HG03460 (cell line): ENCODE results near the gene TCEA3.
"Not testable (repeated sequence)": the region's sequence is repeated elsewhere in the genome, so short reads cannot be mapped to it uniquely, and the experiment has no call there.

Experiments
- ATAC-seq: cut with Tn5 transposase; IDR thresholded peaks from one replicate; pipeline ENCODE4 v1.9.1; 2021; ENCODE audit not compliant: unreplicated experiment

TCEA3 gene

DNA sequence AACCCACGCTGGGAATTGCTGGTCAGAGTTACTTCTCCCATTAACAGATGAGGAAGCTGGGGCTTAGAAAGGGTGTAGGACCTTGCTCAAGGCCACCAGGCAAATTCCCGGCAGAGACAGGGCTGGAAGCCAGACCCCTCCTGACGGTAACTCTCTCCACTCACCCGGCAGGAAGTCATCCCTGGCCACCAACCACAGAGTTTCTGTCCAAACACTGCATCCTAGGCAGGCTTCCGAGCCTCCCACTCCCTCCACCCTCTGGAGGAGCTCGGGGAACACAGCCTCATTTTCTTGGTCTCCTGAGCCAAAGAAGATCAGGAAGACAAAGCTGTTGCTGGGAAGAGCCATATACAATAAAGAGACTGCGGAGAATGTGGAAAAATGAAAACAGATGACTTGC lies 29.9 kb downstream of the TCEA3 start:
- no peak for ATAC-seq

DNA sequence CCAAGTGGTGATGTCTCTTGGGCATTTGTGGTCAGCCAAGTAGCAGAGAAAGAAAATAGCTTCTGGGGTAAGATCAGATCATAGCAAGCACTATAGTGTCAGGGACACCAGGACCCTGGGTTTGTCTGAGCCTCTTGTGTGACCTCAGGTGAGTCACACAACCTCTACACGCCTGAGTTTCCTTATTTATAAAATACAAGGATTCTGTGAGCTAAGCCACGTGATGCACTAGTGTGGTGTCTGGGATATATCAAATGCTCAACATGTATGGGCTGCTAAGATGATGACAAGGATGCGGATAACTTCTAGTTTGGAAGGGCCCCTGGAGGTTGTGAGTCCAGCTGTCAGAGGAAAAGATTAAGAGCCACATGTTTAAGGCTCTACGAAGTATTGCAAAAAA lies 30.4 kb downstream of the TCEA3 start:
- ATAC-seq = no peak

DNA sequence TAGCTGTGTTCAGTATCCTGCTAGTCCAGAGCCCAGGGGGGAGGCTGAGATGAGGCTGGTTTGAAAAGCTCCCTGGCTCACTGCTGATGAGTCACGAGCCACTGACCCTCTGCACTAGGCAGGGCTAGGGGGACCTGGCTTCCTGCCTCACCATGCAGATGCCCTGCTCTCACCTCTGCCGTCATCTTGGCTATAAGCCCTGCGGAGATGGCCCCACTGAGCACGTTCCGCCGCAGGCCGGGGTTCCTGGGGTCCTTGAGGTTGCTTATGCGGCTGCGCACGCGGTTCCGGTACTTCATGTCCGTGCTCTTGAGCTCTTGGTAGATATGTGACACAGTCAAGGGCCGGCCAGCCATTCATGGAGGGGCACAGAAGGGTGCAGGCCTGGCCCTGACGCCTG lies 30.8 kb downstream of the TCEA3 start:
- no peak for ATAC-seq

DNA sequence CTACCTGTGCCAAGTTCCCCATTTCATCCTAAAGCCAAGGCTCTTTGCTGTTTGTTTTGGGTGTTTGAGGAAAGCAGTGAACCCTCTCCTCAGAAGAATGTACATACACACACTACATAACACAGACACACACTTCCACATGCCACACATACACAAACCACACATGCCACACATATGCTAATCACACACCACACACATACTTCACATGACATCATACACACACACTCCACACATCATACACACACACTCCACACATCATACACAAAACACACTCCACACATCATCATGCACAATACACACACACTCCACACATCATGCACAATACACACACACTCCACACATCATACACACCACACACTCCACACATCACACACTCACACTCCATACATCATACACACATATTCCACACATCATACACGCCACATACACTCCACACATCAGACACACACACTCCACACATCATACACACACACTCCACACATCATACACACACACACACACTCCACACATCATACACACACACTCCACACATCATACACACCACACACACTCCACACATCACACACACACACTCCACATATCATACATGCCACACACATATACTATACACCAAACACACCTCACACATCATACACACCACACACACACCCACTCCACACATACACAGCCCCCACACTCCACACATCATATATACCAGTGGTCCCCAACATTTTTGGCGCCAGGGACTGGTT lies 32.3 kb downstream of the TCEA3 start:
- no peak for ATAC-seq

DNA sequence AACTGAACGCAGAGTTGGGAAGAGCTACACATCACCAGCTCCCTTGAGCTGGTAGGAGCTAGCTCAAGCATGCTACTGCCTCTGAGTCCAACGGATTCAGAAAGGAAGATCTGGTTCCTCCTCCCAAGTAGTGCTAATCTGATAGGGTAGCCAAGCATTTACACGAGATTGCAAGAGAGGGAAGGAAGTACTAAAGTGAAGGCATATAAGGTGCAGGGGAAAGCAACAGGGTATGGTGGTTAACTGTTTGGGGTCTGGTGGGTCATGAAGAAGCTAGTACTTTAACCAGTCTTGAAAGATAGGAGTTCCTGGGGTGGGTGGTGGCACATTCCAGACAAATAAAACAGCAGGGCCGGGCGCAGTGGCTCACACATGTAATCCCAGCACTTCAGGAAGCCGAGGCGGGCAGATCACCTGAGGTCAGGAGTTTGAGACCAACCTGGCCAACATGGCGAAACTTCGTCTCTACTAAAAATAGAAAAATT lies 34.7 kb downstream of the TCEA3 start:
- no peak for ATAC-seq

DNA sequence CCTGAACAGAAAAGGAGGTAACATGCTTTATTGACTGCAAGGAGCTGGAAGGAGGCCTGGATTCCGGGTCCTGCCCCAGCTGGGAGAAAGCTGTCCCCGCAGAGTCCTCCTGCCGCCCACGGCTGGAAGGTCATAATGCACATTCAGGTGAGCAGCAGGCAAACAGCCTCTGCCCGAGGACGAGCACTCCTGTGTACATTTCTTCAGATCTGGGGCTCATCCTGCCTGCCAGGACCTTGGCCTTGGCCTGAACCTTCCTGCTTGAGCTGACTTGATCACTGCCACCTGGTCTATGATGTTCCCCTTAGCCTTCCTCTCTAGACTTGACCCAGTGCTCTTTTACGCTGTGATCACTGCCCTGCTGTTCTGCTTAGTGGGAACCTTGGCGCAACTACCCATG lies 37.1 kb downstream of the TCEA3 start:
- no peak for ATAC-seq

DNA sequence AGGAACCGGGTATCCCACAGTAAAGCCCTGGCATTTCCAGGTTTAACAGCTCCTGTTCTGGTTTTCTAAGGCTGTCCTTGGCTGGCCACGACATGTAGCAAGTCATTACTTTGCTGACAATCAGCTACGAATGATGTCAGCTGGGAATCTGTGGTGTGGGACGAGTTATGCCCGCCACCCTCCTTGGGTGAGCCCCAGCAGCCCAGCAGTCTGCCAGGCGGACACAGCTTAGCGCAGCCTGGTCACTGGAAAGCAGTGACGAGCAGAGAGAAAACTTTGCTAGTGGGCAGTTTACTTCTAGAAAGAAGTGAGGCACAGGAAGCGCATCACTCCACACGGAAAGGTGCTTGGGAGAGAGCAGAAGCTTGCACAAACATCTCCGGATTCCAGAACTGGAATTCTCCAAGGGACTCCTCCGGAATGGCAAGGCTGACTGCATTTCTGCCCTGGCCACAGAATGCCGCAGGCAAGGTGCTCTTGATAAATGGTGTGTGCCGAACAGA lies 39.4 kb downstream of the TCEA3 start:
- no peak for ATAC-seq

DNA sequence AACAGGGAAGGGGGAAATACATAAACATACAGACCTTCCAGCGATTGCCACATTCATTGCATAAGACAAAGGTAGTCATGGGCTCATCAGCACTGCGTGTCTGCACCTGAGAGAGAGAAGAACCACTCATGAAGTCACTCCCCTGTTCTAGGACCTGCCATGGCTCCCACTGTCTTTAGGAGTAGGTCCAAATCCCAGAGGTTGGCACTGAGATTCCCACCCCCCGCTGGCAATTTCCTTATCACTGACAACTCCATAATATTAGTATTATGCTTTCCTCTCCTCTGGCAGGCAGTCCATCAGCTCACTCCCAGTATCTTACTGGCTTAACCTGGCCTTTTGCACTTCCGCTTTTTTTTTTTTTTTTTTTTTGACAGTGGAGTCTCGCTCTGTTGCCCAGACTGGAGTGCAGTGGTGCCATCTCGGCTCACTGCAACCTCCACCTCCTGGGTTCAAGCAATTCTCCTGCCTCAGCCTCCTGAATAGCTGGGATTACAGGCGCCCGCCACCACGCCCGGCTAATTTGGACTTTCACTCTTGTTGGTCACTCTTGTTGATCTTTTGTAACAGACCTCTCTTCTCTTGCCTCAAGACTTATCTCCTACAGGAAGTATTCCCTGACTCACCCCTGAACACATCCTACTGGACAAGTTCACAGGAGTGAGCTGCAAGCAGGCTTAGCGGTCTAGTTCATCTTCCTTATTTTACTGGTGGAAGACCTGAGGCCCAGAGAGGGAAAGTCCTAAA lies 40.1 kb downstream of the TCEA3 start:
- ATAC-seq = no peak

DNA sequence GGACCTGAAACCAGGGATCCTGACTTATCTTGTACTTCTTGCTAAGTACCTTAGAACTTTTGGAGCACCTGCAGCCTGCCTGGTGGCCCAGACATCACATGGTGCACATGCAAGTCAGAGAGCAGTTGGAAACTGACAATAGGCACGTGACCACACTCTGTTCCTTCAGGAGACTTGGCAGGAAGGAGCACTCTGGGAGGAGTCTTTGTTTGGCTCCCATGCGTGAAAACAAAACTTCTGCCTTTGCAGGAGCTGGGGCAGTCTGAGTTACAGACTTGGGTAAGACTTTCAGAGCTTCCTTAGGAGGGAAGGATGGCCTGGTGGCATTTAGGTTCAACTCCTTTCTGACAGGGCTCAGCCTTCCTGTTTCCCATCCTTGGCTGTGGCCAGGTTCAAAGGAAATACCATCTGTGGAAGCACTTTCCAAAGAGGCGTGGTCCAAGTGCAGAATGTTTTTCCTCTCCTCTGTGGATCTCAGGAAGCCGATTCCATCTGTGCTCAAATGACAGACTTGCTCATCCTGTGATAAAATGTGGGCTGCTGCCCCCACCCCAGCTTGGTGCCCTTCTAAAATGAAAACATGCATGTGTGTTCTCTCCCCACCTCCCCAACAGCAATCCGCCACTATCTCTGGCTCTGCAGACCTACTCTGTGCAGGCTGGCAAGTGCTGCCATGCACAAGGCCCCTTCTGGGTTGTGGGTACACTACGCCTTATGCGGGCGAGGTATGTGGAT lies 40.8 kb downstream of the TCEA3 start:
- no peak for ATAC-seq

DNA sequence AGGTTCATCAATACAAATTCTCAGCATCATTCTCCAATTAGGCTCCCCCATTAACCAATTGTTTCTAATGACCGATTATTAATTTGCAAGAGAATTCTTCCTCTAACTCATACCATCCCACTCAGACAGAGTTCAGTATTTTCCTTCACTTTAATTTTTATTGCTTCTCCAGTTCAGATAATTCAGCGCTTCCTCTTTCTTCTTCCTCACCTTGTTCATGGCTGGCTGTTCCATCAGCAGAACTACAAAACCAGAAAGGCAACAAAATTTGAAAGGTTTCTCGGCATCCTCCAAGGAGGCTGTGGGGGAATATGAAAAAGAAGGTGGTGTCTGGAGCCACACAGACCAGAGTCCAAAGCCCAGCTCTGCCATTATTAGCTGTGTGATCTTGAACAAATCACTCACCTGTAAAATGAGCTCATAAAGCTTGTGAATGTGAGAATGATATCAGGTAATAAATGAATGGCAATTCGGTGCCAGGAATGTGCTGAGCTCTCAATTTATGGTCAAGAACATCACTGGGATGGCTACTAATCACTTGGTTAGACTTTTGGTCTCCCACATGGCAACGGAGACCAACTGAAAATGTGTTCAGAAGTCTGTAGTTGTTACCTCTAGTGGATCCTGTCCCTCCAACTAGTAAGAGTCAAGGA lies 43.2 kb downstream of the TCEA3 start:
- no peak for ATAC-seq

DNA sequence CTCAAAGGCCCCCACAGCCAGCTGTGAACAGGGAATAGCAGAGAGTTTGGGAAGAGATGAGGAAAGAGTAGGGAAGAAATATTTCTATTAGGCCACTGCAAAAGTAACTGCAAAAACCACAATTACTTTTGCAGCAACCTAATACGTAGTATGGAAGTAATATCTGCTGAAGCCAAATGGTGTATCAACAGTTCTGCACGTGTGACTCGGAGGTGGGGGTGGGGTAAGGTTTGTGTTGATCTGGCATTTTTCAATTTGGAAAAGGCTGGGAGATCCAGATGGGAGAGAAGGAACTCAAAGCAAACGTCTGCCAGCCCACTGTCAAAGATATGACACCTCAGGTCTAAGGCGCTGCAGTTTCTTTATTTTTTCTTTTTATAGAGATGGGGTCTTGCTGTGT lies 43.8 kb downstream of the TCEA3 start:
- no peak for ATAC-seq

DNA sequence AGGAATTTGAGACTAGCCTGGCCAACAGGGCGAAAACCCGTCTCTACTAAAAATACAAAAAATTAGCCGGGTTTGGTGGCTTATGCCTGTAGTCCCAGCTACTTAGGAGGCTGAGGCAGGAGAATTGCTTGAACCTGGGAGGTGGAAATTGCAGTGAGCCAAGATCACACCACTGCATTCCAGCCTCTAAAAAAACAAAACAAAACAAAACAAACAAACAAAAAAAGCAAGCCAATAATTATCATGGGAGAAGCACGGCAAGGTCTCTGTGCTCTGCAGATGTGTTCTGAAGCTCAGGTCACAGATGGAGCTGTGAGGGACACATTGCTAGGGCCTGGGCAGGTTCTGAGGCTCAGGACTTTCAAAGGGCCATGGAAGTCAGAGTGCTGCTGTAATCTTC lies 44.3 kb downstream of the TCEA3 start:
- ATAC-seq = not testable (repeated sequence)

DNA sequence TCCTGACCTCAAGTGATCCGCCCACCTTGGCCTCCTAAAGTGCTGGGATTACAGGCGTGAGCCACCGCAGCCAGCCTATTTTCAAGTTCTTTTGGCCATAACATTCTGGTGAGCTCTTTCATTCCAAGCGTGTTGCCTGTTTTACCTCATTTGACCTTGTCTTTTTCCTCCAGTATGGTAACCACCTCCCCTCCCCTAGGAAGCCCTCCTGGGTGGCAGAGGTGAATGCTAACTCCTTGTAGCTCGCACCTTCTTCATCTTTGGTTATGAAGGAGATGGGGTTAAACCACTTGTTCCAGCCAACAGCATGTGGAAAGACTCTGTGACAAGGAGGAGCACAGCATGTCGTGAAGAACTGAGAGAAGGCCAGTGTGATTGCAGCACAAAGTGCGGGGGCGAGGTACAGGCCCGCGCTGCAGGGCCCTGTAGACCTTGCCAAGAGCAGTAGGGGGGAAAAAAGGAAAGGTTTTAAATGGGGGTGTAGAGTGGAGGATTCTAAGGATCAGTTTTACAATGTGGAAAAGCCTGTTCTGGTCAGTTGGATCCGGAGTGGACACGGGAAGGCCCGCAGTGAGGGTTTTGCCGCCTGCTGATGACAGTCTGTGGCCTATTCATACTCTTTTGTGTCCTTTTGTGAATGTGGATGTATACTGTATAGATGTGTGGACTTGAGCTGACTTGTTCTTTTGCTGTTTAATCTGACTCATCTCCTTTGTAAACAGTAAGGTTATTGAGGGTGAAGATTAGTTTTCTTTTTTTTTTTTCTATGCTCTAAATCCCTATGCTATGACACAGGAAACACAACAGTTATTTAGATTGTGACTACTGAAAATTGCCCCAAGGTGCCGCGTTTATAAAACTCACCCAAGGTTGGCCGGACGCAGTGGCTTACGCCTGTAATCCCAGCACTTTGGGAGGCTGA lies 47.4 kb downstream of the TCEA3 start:
- no peak for ATAC-seq

DNA sequence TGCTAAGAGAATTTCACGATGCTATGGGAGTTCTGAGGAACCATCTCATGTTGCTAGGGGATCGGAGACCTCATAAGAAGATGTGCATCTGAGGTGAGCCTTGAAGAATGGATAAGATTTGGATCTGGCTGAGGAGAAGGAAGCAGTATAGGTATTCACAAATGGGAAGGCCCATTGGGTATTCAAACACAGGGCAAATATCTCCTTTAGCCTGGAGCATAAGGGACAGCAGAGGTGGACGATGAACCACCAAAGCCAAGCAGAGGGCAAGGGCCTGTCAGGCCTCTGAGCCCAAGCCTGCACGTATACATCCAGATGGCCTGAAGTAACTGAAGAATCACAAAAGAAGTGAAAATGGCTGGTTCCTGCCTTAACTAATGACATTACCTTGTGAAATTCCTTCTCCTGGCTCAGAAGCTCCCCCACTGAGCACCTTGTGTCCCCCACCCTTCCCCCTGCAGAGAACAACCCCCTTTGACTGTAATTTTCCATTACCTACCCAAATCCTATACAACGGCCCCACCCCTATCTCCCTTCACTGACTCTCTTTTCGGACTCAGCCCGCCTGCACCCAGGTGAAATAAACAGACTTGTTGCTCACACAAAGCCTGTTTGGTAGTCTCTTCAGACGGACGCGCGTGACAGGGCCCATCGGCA lies 50.3 kb downstream of the TCEA3 start:
- not testable (repeated sequence) for ATAC-seq

DNA sequence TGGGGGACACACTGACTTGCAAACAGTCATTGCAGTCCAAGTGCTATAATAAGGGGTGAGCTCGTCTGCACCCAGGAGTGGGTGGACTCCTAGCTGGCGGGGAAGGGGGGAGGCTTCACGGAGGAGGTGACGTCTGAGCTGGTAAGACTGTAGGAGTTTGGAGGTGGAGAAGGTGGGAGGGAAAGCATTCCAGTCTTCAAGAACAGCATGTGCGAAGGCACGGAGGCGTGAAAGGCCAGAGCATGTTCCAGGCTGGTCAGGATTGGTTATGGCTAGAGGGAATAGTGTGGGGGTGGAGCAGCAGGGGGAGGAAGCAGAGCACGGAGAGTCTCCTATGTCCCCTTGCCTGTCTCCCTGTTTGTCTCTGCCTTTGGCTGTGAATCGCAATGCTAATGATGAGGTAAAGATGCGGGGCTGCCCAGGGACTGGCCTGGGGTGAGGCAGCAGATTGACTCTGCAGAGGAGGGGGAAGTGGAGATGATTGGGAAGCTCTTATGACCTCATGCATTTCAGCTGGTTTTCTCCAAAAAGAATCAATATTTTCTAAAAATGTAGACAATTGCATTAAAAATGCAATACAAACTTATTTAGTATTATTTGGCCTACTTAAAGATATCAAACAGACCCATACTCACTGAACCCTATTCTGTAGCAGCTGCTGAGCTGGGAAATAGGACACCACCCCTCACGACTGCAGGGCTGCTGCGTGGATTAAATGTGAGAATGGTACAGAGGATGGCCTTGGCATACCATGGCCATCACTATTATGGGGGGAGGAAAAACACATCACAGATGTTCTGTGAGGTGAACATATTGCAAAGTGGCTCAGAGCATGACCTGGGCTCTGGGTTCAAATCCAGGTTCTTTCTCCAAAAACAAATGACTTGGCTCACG lies 52.3 kb downstream of the TCEA3 start:
- no peak for ATAC-seq

DNA sequence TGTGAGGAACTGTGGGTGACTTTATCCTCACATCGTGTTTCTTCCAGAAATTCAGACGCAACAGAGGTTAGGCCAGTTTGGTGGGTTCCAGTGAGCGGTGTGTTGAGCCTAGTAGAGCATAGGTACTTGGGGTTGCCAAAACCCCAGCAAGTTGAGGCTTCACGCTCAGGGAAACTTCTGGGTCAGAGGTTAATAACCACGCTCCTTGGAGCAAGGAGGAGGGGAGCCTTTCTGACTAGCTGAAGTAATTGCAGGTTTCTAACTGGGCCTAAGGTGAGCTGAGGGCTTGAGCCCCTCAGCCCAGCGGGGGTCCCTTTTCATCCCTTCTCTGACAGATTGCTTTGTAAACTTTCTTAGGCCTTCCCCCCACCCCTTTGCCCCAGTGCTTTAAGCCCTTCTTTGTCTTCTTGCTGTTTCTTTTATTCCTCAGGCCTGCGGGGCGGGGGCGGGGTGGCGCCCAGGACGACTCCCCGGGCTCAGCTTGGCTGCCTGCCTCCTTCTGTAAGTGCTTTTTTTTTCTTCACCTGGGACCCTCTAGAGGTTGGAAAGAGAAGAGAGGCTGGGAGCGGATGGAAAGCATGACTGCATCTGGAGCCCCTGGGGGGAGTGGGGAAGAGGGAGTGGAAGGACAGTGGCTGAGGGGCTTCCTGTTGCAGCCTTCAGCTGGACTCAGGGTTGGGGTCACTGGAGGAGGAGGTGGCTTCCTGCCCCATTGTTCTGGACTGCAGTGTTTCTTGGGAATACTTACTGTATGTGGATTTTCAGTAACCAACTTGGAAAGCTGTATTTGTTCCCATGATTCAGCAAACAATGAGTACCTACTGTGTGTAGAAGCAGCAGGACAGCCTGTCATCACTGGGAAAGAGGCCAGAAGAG lies 53.6 kb downstream of the TCEA3 start:
- ATAC-seq = no peak

DNA sequence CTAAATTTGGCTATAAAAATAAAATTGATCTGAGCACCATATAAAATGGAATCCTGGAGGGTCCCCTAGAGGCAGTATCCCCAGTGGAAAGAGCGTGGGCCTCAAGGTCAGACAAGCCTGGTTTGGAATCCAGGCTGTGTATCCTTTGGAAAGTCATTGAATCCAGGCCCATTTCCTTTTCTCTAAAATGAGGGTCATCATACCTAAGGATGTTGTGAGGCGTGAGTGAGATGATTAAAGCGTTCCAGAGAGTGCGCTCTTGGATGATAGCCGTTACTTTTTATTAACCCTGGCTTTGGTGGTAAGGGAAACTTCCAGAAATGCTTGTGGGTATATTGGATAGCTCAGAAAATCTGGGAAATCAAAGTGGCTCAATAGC lies 54.2 kb downstream of the TCEA3 start:
- no peak for ATAC-seq
